ENCODE data around the gene DNMT1. TPM values are rescaled to one million over a fixed set of nuclear protein-coding genes. Genes with fewer than 3 reads are reported as not detected.

Gene DNMT1
- polyA plus RNA-seq, 1 donor from 2014 or later: 74.6 TPM

GRCh38 chr19:10146142-10146541, 48.6 kb downstream of the DNMT1 start:
- H3K4me3 Mint-ChIP-seq: no peak overlapping the region
- H3K9me3 Mint-ChIP-seq: no peaks in the 10 kb centered on the region
- H3K27ac Mint-ChIP-seq: peak overlapping the region in 1 of 3 donors; percentile 41
- no peaks in the 10 kb centered on the region for H3K27me3 Mint-ChIP-seq
- H3K36me3 Mint-ChIP-seq: peaks cover 1% of the 10 kb centered on the region
- H3K4me1 Mint-ChIP-seq: peaks cover 0 to 6% (median 3%) of the 10 kb centered on the region in 3 donors

GRCh38 chr19:10145031-10145430, 49.7 kb downstream of the DNMT1 start:
- Mint-ChIP-seq H3K4me1 (peaks cover 0 to 6% (median 3%) of the 10 kb centered on the region in 3 donors), H3K36me3 (peaks cover 1% of the 10 kb centered on the region), H3K9me3 (no peaks in the 10 kb centered on the region), H3K27ac (no peak overlapping the region), H3K27me3 (no peaks in the 10 kb centered on the region), H3K4me3 (no peak overlapping the region)

GRCh38 chr19:10144361-10144760, 50.4 kb downstream of the DNMT1 start:
- peaks cover 1% of the 10 kb centered on the region for H3K36me3 Mint-ChIP-seq
- H3K27ac Mint-ChIP-seq: no peak overlapping the region
- H3K27me3 Mint-ChIP-seq: no peaks in the 10 kb centered on the region
- peaks cover 0 to 6% (median 3%) of the 10 kb centered on the region in 3 donors for H3K4me1 Mint-ChIP-seq
- H3K9me3 Mint-ChIP-seq: no peaks in the 10 kb centered on the region
- H3K4me3 Mint-ChIP-seq: no peak overlapping the region

GRCh38 chr19:10143681-10144080, 51.1 kb downstream of the DNMT1 start:
- no peak overlapping the region for H3K4me3 Mint-ChIP-seq
- H3K27me3 Mint-ChIP-seq: no peaks in the 10 kb centered on the region
- H3K4me1 Mint-ChIP-seq: peaks cover 0 to 6% (median 3%) of the 10 kb centered on the region in 3 donors
- peak overlapping the region in 1 of 3 donors; percentile 73 for H3K27ac Mint-ChIP-seq
- H3K36me3 Mint-ChIP-seq: peaks cover 1% of the 10 kb centered on the region
- no peaks in the 10 kb centered on the region for H3K9me3 Mint-ChIP-seq

- Mint-ChIP-seq H3K27me3 (no peaks in the 10 kb centered on the region), H3K4me1 (peaks cover 0 to 6% (median 3%) of the 10 kb centered on the region in 3 donors), H3K27ac (peak overlapping the region in 1 of 3 donors; percentile 91), H3K36me3 (peaks cover 1% of the 10 kb centered on the region), H3K9me3 (no peaks in the 10 kb centered on the region), H3K4me3 (peak overlapping the region in 3 of 4 donors; percentile 6 to 86 (median 54))
Measured at GRCh38 chr19:10142701-10143375, 51.9 kb downstream of the DNMT1 start.

- no peak overlapping the region for H3K27ac Mint-ChIP-seq
- peaks cover 1% of the 10 kb centered on the region for H3K36me3 Mint-ChIP-seq
Measured at GRCh38 chr19:10141973-10142372, 52.8 kb downstream of the DNMT1 start.

GRCh38 chr19:10141479-10141878, 53.3 kb downstream of the DNMT1 start:
- H3K27me3 Mint-ChIP-seq: no peaks in the 10 kb centered on the region
- no peaks in the 10 kb centered on the region for H3K9me3 Mint-ChIP-seq
- H3K36me3 Mint-ChIP-seq: peaks cover 1% of the 10 kb centered on the region
- H3K27ac Mint-ChIP-seq: no peak overlapping the region
- H3K4me1 Mint-ChIP-seq: peaks cover 0 to 6% (median 3%) of the 10 kb centered on the region in 3 donors
- no peak overlapping the region for H3K4me3 Mint-ChIP-seq

More at GRCh38 chr19:10141973-10142372, 52.8 kb downstream of the DNMT1 start:
- no peaks in the 10 kb centered on the region for H3K9me3 Mint-ChIP-seq
- no peak overlapping the region for H3K4me3 Mint-ChIP-seq
- H3K4me1 Mint-ChIP-seq: peaks cover 0 to 6% (median 3%) of the 10 kb centered on the region in 3 donors
- H3K27me3 Mint-ChIP-seq: no peaks in the 10 kb centered on the region

- H3K4me3 Mint-ChIP-seq: no peak overlapping the region
- H3K27ac Mint-ChIP-seq: no peak overlapping the region
- H3K36me3 Mint-ChIP-seq: peaks cover 1% of the 10 kb centered on the region
- H3K27me3 Mint-ChIP-seq: no peaks in the 10 kb centered on the region
- H3K4me1 Mint-ChIP-seq: peaks cover 0 to 6% (median 3%) of the 10 kb centered on the region in 3 donors
- H3K9me3 Mint-ChIP-seq: no peaks in the 10 kb centered on the region
Measured at GRCh38 chr19:10139952-10140351, 54.8 kb downstream of the DNMT1 start.

- no peak overlapping the region for H3K4me3 Mint-ChIP-seq
- peak overlapping the region in 1 of 3 donors; percentile 71 for H3K27ac Mint-ChIP-seq
- no peaks in the 10 kb centered on the region for H3K27me3 Mint-ChIP-seq
- no peaks in the 10 kb centered on the region for H3K9me3 Mint-ChIP-seq
- peaks cover 0 to 6% (median 3%) of the 10 kb centered on the region in 3 donors for H3K4me1 Mint-ChIP-seq
- H3K36me3 Mint-ChIP-seq: peaks cover 1% of the 10 kb centered on the region
Measured at GRCh38 chr19:10138879-10139795, 55.6 kb downstream of the DNMT1 start.

GRCh38 chr19:10137751-10138682, 56.7 kb downstream of the DNMT1 start:
- no peak overlapping the region for H3K27ac Mint-ChIP-seq
- H3K36me3 Mint-ChIP-seq: peaks cover 1% of the 10 kb centered on the region
- no peaks in the 10 kb centered on the region for H3K9me3 Mint-ChIP-seq
- peaks cover 0 to 5% (median 3%) of the 10 kb centered on the region in 3 donors for H3K4me1 Mint-ChIP-seq
- H3K27me3 Mint-ChIP-seq: no peaks in the 10 kb centered on the region
- no peak overlapping the region for H3K4me3 Mint-ChIP-seq

GRCh38 chr19:10136936-10137335, 57.8 kb downstream of the DNMT1 start:
- H3K27ac Mint-ChIP-seq: no peak overlapping the region
- H3K36me3 Mint-ChIP-seq: peaks cover 1% of the 10 kb centered on the region
- H3K9me3 Mint-ChIP-seq: no peaks in the 10 kb centered on the region
- no peaks in the 10 kb centered on the region for H3K27me3 Mint-ChIP-seq
- H3K4me3 Mint-ChIP-seq: no peak overlapping the region
- no peaks in the 10 kb centered on the region for H3K4me1 Mint-ChIP-seq

GRCh38 chr19:10135551-10136334, 59.0 kb downstream of the DNMT1 start:
- H3K9me3 Mint-ChIP-seq: no peaks in the 10 kb centered on the region
- no peak overlapping the region for H3K27ac Mint-ChIP-seq
- H3K36me3 Mint-ChIP-seq: peaks cover 2% of the 10 kb centered on the region
- peak overlapping the region in 1 of 4 donors; percentile 28 for H3K4me3 Mint-ChIP-seq
- no peaks in the 10 kb centered on the region for H3K4me1 Mint-ChIP-seq
- H3K27me3 Mint-ChIP-seq: no peaks in the 10 kb centered on the region

- H3K36me3 Mint-ChIP-seq: peaks cover 2% of the 10 kb centered on the region
- H3K27me3 Mint-ChIP-seq: no peaks in the 10 kb centered on the region
- no peaks in the 10 kb centered on the region for H3K9me3 Mint-ChIP-seq
- peaks cover 0 to 3% (median 0%) of the 10 kb centered on the region in 3 donors for H3K4me1 Mint-ChIP-seq
- no peak overlapping the region for H3K27ac Mint-ChIP-seq
- no peak overlapping the region for H3K4me3 Mint-ChIP-seq
Measured at GRCh38 chr19:10134040-10134439, 60.7 kb downstream of the DNMT1 start.

GRCh38 chr19:10133596-10133995, 61.2 kb downstream of the DNMT1 start:
- Mint-ChIP-seq H3K4me1 (peaks cover 0 to 3% (median 0%) of the 10 kb centered on the region in 3 donors), H3K4me3 (no peak overlapping the region), H3K9me3 (no peaks in the 10 kb centered on the region), H3K27me3 (no peaks in the 10 kb centered on the region), H3K36me3 (peaks cover 2% of the 10 kb centered on the region), H3K27ac (no peak overlapping the region)
